ENCODE measurements around the gene SLC35F6.
"Not testable (repeated sequence)": the region's sequence is repeated elsewhere in the genome, so short reads cannot be mapped to it uniquely, and the experiment has no call there.

SLC35F6 gene

DNA sequence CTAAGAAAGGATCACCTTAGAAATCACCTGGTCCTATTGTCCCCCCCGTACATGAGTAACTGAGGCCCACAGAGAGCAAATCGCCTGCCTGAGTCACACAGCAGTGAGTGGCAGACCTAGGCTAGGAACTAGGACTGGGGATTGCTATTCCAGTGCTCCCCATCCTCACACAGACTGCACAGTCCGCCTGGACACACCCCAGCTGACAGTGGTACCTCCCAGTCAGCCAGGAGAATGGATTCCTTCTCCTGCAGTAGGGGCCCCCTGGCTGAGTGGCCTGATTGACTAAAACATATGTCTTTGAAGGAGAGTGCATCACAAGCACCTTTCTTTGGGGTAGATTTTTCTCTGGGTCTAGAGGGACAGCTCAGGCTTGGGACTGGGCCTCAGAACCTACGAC lies 32.4 kb upstream of the SLC35F6 start:
- no peak for DNase-seq

DNA sequence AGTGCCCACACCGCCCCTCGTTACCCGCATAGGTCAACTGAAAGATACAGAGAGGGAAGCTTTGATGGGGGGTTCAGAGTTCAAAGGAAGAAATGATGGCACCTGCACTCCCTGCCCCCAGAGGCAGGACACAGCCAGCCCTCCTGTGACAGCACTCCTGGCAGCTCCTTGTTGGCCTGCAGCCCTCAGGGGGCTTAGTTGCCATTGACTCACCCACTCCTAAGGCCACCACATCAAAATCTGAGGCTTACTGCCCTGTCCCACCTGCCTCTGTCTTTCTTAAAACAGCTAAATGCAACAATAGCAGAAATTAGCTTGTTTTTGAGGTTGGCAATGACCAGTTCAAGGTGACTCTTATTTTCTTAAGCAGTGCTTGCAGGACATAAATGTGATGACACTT lies 31.6 kb upstream of the SLC35F6 start:
- DNase-seq = no peak

DNA sequence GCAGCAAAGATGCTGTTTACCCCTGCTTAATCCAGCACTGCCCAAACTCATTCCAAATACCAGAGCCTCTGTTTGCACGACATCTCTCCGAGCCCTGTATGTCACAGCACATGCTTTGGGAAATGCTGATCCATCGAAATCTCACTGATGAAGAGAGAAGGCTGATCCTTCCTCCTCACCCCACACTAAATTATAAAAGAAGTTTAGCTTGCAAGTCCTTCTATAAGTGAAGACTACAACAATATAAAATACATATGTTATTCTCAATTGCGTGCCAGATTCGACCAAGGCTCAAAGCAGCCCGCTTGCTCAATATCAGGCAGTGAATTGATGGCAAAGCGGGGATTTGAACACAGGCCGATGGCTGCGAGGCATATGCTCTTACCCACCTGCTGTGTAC lies 30.7 kb upstream of the SLC35F6 start:
- DNase-seq = no peak

DNA sequence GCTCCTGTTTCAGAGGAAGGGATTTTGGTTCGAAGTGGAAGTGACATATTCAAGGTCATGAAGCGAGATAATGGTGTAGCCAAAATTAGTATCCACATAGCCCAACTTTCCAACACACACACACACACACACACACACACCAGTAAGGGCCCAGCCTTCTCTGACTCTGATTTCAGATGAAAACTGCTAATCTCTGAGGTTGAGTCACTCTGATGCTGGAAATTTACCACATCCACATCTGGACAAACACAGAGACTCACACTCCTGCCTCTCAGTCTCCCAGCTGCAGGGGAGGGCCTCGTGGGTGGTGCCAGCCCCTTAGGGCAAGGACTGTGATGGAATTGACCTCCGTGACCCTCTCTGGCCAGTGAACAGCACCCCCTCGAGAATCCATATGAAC lies 29.0 kb upstream of the SLC35F6 start:
- DNase-seq = no peak

DNA sequence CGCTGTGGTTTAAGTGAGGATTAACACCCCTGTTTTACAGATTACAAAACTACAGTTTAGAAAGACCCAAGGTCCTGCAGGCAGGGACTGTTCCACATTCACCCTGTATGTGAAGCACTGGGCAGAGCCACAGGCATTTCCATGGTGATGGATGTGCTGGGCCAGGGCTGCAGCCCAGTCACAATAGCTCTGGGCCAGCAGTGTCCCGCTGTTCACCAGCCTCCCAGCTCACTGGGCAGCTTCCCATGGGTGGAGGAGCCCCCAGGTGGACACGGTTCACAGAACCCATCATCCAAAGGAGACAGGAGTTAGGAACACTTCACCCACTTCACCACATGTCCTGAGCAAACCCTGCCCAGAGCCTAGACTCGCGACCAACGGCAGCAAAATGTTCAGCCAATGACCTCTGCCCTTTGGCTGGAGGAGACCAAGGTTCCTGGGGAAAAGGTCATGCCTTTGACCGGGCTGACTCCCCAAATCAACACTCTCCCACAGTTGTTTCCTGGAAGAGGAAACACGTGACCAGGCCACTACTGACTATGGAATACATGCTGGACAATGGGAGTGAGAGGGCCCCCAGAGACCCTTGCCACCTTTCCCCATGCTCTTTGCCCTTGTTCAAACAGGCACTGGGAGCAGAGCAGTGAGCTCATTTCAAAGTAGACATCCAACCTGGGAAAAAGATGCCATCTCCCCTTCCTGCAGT lies 28.0 kb upstream of the SLC35F6 start:
- DNase-seq = no peak

DNA sequence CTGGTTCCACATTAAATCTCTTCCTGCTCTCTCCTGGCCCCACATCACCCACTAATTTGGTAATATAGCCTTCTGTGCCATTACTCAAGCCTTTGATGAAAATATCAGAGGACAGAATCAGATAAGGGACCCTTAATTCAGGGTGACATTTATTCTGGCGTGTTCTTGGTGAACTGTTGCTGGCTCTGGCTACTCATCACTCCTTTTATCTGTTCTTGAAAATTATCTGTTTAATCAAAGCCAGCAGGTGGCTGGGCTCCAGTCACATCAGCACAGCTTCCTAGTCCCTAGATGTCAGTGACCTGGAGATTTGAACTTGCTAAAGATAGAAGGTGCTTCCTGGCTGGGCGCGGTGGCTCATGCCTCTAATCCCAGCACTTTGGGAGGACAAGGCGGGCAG lies 26.9 kb upstream of the SLC35F6 start:
- DNase-seq = no peak

DNA sequence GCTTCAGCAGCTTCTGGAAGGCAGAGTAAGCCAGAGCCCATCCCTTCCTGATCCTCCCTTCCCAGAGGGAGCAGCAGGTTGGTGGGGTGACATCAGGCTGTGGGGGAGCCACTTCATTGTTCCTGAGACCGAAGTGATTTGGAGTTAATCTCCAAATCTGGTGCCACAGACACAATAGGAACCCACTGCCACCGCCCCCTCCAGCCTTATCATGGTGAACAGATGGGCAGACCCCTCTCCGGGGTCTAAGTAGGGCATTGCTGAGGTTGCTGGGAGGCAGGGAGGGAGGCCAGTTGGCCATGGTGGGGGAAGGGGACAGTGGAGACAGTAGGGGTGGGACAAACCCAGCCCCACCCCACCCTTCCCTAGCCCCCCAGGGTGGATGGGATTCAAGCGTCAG lies 25.6 kb upstream of the SLC35F6 start:
- DNase-seq = no peak

DNA sequence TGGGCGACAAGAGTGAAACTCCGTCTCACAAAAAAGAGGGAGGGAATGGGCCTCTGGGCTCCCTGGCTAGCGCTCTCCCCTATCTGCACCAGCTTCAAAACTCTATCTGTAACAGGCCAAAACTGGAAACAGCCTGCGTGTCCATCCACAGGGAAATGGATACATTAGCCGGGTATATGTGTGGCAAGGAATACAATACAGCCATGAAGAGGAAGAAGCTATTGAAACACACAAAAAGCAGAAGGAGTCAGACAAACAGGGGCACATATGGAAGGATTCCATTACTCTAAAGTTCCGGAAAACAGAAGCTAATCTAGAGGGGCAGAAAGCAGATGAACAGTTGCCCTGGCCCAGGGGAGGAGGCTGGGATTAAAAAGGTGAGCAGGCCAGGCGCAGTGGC lies 24.6 kb upstream of the SLC35F6 start:
- DNase-seq = no peak

DNA sequence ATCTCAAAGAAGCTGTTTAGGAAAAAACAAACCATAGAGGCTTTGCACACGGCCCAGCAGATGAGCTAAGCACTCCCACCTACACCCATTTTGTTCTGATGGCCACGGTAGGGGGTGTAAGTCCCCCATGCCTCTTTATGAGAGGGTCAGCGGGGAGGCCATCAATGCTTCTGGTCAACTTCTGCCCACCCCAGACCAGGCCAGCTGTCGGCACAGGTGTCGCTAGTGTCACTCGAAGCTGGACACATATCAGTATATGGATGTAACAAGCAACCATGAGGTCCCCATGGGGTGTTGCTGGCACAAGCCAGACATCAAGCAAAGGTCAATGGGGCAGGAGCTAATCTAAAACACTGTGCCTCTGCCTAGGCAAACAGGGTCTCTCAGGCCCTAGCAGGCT lies 23.7 kb upstream of the SLC35F6 start:
- no peak for DNase-seq

DNA sequence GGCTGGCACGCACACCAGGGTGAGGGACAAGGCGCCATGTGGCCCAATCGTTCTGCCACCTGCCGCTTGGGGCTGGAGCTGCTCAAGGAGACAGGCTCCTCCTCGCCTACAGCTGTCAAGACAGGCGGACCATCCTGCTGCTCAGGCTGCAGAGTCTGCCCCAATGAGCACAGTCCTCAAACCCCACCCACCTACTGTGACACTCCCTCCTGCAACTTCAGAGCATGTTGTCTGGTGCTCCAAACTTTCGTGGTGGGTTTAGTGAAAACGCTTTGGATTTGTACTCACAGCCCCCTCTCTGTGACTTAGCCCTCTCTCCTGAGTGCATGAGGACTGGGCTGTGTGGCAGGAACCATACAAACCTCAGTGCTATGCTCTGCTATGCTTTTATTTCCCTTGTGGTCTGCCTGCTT lies 23.2 kb upstream of the SLC35F6 start:
- no peak for DNase-seq

DNA sequence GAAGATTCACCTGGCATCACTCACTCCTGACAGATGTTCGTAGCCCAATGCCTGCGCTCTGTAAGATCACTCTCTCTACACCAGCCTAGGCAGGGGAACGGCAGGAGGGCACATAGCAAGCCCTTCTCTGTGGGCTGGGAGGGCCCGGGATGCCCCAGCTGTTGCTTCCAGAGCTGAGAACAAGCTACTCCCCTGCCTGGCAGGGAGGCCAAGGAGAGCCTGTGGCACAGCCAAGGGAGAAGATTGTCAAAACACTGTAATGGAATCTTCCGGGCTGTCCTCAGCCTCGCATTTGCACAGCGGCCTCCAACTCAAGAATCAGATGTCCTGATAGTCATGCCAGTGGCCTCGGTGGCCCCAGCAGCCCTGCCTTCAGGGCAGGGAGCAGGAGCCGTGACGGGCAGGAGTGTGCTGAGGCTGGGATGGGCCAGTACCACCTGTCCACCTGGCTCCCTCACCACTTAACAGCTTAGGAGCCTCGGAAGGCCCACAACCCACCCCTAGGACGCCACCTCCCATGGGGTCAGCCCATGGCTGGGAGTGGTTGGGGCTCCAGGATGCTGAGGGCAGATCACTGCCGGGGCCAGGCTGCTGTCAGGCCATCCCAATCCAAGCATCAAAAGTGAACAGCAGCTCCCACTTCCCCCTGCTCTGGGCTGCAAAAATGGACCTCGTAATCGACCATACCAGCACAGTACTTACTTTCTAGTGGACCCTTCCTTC lies 21.9 kb upstream of the SLC35F6 start:
- no peak for DNase-seq

DNA sequence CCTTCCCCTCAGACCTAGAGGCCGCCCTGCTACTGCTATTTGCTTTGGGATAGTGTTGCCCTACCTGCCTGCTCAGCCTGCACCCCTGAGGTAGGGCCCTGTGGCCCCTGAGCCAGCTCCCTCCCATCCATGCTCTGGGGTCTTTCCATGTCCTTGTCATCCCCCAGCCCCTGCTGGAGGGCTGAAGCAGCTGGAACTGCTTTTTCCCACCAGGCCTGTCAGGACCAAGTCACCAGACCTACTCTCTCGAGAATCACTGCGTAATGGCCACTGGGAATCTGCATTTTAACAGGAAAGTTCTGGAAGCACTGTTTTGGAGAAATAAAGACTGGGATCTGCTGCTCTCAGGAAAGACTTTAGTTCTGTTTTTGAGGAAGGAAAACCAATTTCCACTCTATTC lies 20.2 kb upstream of the SLC35F6 start:
- no peak for DNase-seq

DNA sequence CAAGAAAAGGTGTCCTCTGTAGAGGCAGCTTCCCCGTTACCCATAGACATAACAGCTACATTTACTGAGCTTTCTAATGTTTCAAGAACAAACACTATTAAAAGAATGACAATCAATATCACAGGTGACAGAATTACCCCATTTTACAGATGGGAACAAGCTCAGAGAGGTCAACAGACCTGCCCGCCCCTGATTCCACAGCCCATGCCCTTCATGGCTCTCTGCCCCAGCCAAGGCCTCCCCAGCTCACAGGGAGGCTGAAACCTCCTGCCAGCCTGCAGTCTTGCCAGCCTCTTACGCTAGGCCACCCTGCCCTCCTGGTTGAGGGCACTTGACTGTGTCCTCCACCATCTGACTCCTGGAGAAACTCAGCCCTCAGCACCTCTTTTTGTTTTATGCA lies 19.1 kb upstream of the SLC35F6 start:
- DNase-seq = no peak

DNA sequence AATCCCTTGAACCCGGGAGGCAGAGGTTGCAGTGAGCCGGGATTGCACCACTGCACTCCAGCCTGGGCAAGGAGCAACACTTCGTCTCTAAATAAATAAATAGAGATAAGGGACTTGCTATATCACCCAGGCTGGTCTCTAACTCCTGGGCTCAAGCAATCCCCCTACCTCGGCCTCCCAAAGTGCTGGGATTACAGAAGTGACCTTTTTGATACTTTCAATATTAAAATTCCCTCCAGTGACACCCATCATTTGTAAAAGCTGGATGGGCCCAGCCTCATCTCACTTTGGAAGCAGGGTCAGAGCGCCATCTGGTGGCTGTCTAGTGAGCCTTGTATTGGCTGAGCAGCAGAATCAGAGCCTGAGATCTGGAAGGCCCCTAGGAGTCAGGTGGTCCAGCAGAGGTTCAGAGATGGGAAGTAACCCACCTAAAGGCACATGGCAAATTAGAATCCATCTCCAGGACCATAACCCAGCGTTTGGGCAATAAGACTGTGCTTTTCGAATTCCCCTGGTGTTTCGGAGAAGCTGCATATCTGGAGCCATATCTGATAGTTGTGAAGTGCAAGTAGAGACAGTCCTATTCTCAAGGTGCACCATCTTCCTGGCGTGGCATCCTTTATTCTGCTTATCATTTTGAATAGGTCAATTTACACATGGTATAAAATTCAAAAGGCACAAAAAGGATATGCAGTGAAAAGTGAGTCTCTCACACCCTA lies 18.3 kb upstream of the SLC35F6 start:
- DNase-seq = peak; percentile 80

DNA sequence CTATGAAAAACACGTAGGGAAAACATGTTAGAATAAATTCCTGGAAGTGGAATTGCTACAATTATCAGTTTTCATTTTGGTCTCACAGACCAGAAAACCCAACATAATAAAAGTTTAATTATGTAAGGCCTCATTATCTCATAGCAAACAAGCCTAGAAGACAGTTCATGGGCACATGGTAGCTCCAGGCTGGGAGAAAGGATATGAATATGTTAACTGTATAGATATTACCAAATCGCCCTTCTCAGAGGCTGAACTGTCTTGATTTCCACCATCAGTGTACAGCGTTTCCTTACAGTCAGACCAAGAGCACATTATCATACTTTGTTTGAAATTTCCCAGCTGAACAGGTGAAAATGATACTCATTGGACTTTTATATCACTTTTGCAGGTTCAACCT lies 17.1 kb upstream of the SLC35F6 start:
- no peak for DNase-seq

DNA sequence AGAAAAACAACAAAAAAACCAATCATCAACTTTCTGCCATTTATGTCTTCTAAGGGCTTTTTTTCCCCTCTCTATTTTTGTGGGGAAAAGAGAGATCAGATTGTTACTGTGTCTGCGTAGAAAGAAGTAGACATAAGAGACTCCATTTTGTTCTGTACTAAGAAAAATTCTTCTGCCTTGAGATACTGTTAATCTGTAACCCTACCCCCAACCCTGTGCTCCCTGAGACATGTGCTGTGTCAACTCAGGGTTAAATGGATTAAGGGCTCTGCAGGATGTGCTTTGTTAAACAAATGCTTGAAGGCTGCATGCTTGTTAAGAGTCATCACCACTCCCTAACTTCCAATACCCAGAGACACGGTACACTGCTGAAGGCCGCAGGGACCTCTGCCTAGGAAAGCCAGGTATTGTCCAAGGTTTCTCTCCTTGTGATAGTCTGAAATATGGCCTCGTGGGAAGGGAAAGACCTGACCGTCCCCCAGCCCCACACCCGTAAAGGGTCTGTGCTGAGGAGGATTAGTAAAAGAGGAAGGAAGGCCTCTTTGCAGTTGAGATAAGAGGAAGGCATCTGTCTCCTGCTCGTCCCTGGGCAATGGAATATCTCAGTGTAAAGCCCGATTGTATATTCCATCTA lies 14.2 kb upstream of the SLC35F6 start:
- DNase-seq = not testable (repeated sequence)

DNA sequence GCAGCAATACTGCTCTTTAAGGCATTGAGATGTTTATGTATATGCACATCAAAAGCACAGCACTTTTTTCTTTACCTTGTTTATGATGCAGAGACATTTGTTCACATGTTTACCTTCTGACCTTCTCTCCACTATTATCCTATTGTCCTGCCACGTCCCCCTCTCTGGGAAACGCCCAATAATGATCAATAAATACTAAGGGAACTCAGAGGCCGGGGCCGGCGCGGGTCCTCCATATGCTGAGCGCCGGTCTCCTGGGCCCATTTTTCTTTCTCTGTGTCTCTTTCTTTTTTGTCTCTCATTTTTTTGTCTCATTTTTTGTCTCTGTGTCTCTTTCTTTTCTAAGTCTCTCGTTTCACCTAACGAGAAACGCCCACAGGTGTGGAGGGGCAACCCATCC lies 13.6 kb upstream of the SLC35F6 start:
- not testable (repeated sequence) for DNase-seq

DNA sequence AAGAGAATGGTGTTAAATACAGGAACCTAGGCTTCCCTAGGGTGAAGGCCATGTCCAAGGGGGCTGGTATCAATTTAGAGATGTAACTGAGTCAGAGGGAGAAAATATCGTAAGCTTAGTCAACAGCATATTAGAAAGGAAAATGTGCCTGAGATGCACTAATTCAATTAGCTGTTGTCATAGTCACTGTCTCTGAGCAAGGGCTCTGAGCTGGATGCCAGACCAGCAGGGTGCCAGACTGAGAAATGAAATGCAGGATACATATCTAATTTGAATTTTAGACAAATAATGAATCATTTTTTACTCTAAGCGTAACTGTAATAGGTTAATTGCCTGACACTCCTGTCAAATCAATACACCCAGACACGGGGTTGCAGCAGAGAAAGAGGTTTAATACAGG lies 11.4 kb upstream of the SLC35F6 start:
- no peak for DNase-seq

DNA sequence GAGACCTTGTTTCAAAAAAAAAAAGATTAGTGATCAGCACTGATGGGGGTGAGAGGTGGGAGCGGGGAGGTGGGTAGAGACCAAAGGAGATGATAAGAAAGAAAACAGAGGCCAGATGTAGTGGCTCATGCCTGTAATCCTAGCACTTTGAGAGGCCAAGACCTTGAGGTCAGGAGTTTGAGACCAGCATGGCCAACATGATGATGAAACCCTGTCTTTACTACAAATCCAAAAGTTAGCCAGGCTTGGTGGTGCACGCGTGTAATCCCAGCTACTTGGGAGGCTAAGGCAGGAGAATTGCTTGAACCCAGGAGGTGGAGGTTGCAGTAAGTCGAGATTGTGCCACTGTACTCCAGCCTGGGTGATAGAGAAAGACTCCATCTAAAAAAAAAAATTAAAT lies 9.5 kb upstream of the SLC35F6 start:
- DNase-seq = no peak

DNA sequence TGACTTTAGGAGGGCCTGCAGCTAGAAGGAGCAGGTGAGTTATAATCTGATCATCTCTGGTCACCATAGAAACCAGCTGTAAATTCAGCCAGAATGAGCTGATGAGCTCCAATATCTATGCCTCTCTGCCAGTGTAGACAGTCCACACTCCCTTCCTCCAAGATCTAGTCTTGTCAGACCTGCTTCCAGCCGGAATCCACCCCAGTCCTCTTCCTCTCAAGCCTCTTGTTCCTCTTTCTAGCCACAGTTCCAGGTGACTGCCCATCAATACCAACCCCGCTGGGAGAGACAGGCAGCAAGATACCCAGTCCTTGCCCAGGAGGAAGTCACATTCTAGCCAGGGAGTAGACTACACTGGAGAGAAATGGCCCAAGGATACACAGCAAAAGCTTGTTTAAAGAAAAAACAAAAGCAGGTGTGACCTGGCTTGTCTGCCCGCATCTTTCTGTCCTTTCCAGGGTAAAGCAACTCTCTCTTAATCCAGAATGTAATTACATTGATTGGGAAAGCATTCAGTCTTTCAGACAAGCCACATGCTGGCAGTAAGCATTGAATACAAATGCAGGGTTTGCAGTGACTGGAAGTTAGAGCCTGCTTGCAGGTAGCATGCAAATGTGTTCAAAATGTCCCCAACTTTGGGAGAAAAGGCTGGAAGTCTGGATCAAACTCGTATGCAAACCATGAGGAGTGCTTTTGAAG lies 9.0 kb upstream of the SLC35F6 start:
- no peak for DNase-seq

DNA sequence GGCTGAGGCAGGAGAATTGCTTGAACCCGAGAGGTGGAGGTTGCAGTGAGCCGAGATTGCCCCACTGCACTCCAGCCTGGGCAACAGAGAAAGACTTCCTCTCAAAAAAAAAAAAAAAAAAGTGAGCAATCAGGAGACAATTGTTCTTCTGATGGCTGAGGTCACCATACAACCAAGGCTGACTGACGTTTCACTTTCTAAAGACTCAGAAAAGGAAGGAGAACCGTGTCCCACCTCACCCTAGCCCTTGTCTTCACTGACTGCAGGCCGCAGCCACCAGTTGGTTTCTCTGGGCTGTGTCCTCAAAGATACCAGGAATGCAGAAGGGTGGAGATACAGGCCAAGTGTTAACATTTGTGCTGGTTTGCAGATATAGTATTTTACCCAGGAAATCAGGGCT lies 7.7 kb upstream of the SLC35F6 start:
- DNase-seq = no peak

DNA sequence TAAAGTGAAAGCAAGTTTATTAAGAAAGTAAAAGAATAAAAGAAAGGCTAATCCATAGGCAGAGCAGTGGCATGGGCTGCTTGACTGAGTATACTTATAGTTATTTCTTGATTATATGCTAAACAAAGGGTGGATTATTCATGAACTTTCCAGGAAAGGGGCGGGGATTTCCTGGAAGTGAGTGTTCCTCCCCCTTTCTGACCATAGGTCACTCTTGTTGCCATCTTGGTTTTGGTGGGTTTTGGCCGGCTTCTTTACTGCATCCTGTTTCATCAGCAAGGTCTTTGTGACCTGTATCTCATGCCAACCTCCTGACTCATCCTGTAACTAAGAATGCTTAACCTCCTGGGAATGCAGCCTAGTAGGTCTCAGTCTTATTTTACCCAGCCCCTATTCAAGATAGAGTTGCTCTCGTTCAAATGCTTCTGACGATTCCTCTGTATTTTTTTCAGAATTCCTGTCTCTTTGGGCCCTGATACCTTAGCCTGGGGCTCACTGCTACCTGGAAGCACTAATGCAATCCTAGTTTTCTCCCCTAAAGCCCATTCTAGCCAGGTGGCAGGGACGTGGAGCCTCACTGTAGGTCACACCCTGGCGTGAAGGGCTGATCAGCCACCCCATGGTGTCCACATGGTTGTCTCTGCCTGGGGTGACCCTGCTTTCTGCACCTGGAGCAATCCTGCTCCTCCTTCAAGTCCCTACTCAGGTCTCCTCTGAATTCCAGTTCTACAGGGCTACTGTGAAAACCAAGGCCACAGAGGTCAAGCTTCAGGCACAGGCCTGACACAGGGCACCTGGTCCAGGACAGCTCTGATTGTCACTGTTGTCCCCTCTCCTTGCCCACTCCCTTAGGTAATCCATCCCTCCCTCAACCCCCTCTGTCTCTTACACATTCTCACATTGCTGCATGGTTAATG lies 6.0 kb upstream of the SLC35F6 start:
- no peak for DNase-seq

All from activated CD8-positive, alpha-beta memory T cell treated with anti-CD3 and anti-CD28 coated beads, Interleukin-2, amount 50 U/mL, for 4 hours (primary cell).